Colonic mucosa (tissue), 4 donors: ENCODE data around the gene SMG7. TPM values are rescaled to one million over a fixed set of nuclear protein-coding genes. Genes with fewer than 3 reads are reported as not detected.

ENCODE experiments used
- DNase-seq: peaks from one replicate; pipeline ENCODE4 v3.0.0-alpha.2; 2020
- H3K27ac ChIP-seq: fragments of 200-600 bp; one replicate; pipeline ENCODE4 v1.8.0; 2021
- H3K27me3 ChIP-seq: fragments of 200-600 bp; one replicate; pipeline ENCODE4 v1.8.0; 2021
- H3K36me3 ChIP-seq: fragments of 200-600 bp; one replicate; pipeline ENCODE4 v1.8.0; 2021
- H3K4me1 ChIP-seq: fragments of 200-600 bp; one replicate; pipeline ENCODE4 v1.8.0; 2021; ENCODE audit warnings: mild to moderate bottlenecking
- H3K4me3 ChIP-seq: fragments of 200-600 bp; one replicate; pipeline ENCODE4 v1.8.0; 2021
- H3K9ac ChIP-seq, 2 donors: one replicate each; pipeline ENCODE4 v1.7.0; 2013; ENCODE audit warnings: control low read depth in 2 of 2, low read depth in 2 of 2, low read length in 2 of 2
- H3K9me3 ChIP-seq: fragments of 200-600 bp; one replicate; pipeline ENCODE4 v1.8.0; 2021
- CTCF ChIP-seq: fragments of 200-600 bp; IDR thresholded peaks from one replicate; pipeline ENCODE4 v1.8.0; 2022; ENCODE audit warnings: antibody characterized with exemption, mild to moderate bottlenecking
- intact Hi-C: fragments of 100-400 bp; cut with DNase I; formaldehyde crosslinking; loops from one replicate; pipeline ENCODE4 v1.14.1; 2022
- total RNA-seq, 2 donors: library from RNA; stranded (reverse); fragmentation: NEBNext Ultra II Directional in 1 of 2; extraction: Animal tissue kit (Norgen Biotek cat#: 25700) in 1 of 2; gene quantifications; one replicate each; pipeline ENCODE4 v1.2.1, GENCODE V29; 2021
- donor health status: healthy.
- donor health status: DM: no; HTN: no; CAD: no.
- donor health status: DM: no; HTN: no; CAD: no.

Gene SMG7
- total RNA-seq, 2 donors from 2014 or later: 55.2 to 57.1 TPM

GRCh38 chr1:183444243-183444642, 28.1 kb upstream of the SMG7 start:
- Histone ChIP-seq H3K27me3 (no peaks in the 10 kb centered on the region), H3K4me3 (no peak overlapping the region), H3K36me3 (no peaks in the 10 kb centered on the region), H3K27ac (no peak overlapping the region), H3K9me3 (no peaks in the 10 kb centered on the region), H3K4me1 (no peaks in the 10 kb centered on the region), H3K9ac (no peak overlapping the region)
- DNase-seq: no peak
- intact Hi-C loops: no loop called here
- TF ChIP-seq CTCF: no peak

GRCh38 chr1:183449223-183449770, 23.0 kb upstream of the SMG7 start:
- H3K9ac ChIP-seq: no peak overlapping the region
- H3K36me3 ChIP-seq: no peaks in the 10 kb centered on the region
- intact Hi-C loops: no loop called here
- no peaks in the 10 kb centered on the region for H3K27me3 ChIP-seq
- no peaks in the 10 kb centered on the region for H3K4me1 ChIP-seq
- no peak overlapping the region for H3K27ac ChIP-seq
- H3K9me3 ChIP-seq: no peaks in the 10 kb centered on the region
- no peak for TF ChIP-seq CTCF
- DNase-seq: no peak
- H3K4me3 ChIP-seq: no peak overlapping the region

- H3K9me3 ChIP-seq: no peaks in the 10 kb centered on the region
- no peaks in the 10 kb centered on the region for H3K27me3 ChIP-seq
- no peaks in the 10 kb centered on the region for H3K36me3 ChIP-seq
- no peak overlapping the region for H3K9ac ChIP-seq
- H3K27ac ChIP-seq: no peak overlapping the region
- no peaks in the 10 kb centered on the region for H3K4me1 ChIP-seq
- no peak for TF ChIP-seq CTCF
- intact Hi-C loops: no loop called here
- no peak overlapping the region for H3K4me3 ChIP-seq
- DNase-seq: no peak
Measured at GRCh38 chr1:183450093-183450492, 22.2 kb upstream of the SMG7 start.

- DNase-seq: no peak
- no peaks in the 10 kb centered on the region for H3K36me3 ChIP-seq
- no peaks in the 10 kb centered on the region for H3K27me3 ChIP-seq
- no peak overlapping the region for H3K9ac ChIP-seq
- H3K27ac ChIP-seq: no peak overlapping the region
- H3K4me1 ChIP-seq: no peaks in the 10 kb centered on the region
- no peak for TF ChIP-seq CTCF
- H3K9me3 ChIP-seq: no peaks in the 10 kb centered on the region
- no peak overlapping the region for H3K4me3 ChIP-seq
- intact Hi-C loops: no loop called here
Measured at GRCh38 chr1:183454377-183454776, 17.9 kb upstream of the SMG7 start.

GRCh38 chr1:183456826-183457225, 15.5 kb upstream of the SMG7 start:
- Histone ChIP-seq H3K36me3 (no peaks in the 10 kb centered on the region), H3K27ac (no peak overlapping the region), H3K27me3 (no peaks in the 10 kb centered on the region), H3K9me3 (no peaks in the 10 kb centered on the region), H3K4me1 (peaks cover 8% of the 10 kb centered on the region), H3K4me3 (no peak overlapping the region), H3K9ac (no peak overlapping the region)
- DNase-seq: no peak
- no peak for TF ChIP-seq CTCF
- intact Hi-C loops: no loop called here

- Histone ChIP-seq H3K9me3 (no peaks in the 10 kb centered on the region), H3K36me3 (no peaks in the 10 kb centered on the region), H3K27me3 (no peaks in the 10 kb centered on the region), H3K27ac (no peak overlapping the region), H3K4me1 (peaks cover 8% of the 10 kb centered on the region), H3K9ac (no peak overlapping the region), H3K4me3 (no peak overlapping the region)
- intact Hi-C loops: no loop called here
- DNase-seq: no peak
- TF ChIP-seq CTCF: no peak
Measured at GRCh38 chr1:183457449-183457848, 14.8 kb upstream of the SMG7 start.
